Measurements from ENCODE around the gene RAI2. TPM values are rescaled to one million over a fixed set of nuclear protein-coding genes. Genes with fewer than 3 reads are reported as not detected.

RAI2 gene
- total and polyA plus RNA-seq, 2 experiments from 2014 or later: 0.83 to 0.99 TPM

- H3K4me3 Mint-ChIP-seq: no peak overlapping the region
- H3K27ac ChIP-seq (ENCODE audit: low read depth): no peak overlapping the region
- no peaks in the 10 kb centered on the region; the same call in 2 of the 3 replicates for H3K4me1 Mint-ChIP-seq
- no peak overlapping the region for H3K4me2 ChIP-seq
- H3K27ac Mint-ChIP-seq: no peak overlapping the region
- H3K36me3 Mint-ChIP-seq (ENCODE audit: low read depth): no peaks in the 10 kb centered on the region
- no peak overlapping the region for H3K4me3 ChIP-seq
- no peak overlapping the region for H2AFZ ChIP-seq
- TF ChIP-seq EZH2 (IDR thresholded peaks at IDR 0.05; ENCODE audit: low read depth, unreplicated experiment): no peak
- TF ChIP-seq ETS1 (IDR thresholded peaks at IDR 0.05): no peak
- TF ChIP-seq CREB1 (CRISPR knock-in tag; IDR thresholded peaks at IDR 0.05; ENCODE audit: low read depth): no peak
- H4K20me1 ChIP-seq (replicated peaks; ENCODE audit: insufficient read depth): no peaks in the 10 kb centered on the region
- peaks cover 4% of the 10 kb centered on the region for H3K27me3 Mint-ChIP-seq (ENCODE audit: insufficient read depth, low read depth, poor library complexity)
- H3K36me3 ChIP-seq (ENCODE audit: insufficient read depth): no peaks in the 10 kb centered on the region
- H3K4me1 ChIP-seq (ENCODE audit: insufficient read depth): no peaks in the 10 kb centered on the region
- H3K27me3 ChIP-seq (ENCODE audit: insufficient read depth): no peaks in the 10 kb centered on the region
- no peaks in the 10 kb centered on the region for H3K9me3 Mint-ChIP-seq
- no peak for DNase-seq (ENCODE audit: low spot score)
- no peak for ATAC-seq
- no peaks in the 10 kb centered on the region for H3K79me2 ChIP-seq (replicated peaks; ENCODE audit: insufficient read depth)
- no peaks in the 10 kb centered on the region for H3K9me2 ChIP-seq (ENCODE audit: insufficient read depth)
- H3F3A ChIP-seq (replicated peaks; ENCODE audit: low read depth): no peaks in the 10 kb centered on the region
Observed at GRCh38 chrX:17817251-17817650, 43.8 kb downstream of the RAI2 start.

- Mint-ChIP-seq H3K9me3 (no peaks in the 10 kb centered on the region), H3K4me3 (no peak overlapping the region), H3K27ac (no peak overlapping the region), H3K36me3 (ENCODE audit: low read depth) (no peaks in the 10 kb centered on the region), H3K4me1 (no peaks in the 10 kb centered on the region; the same call in 2 of the 3 replicates), H3K27me3 (ENCODE audit: insufficient read depth, low read depth, poor library complexity) (peaks cover 4% of the 10 kb centered on the region)
- Histone ChIP-seq H4K20me1 (replicated peaks; ENCODE audit: insufficient read depth) (no peaks in the 10 kb centered on the region), H3K4me1 (ENCODE audit: insufficient read depth) (no peaks in the 10 kb centered on the region), H3K4me2 (no peak overlapping the region), H3K4me3 (no peak overlapping the region), H3K9me2 (ENCODE audit: insufficient read depth) (no peaks in the 10 kb centered on the region), H3K27me3 (ENCODE audit: insufficient read depth) (no peaks in the 10 kb centered on the region), H2AFZ (no peak overlapping the region), H3K27ac (ENCODE audit: low read depth) (no peak overlapping the region), H3K79me2 (replicated peaks; ENCODE audit: insufficient read depth) (no peaks in the 10 kb centered on the region), H3F3A (replicated peaks; ENCODE audit: low read depth) (no peaks in the 10 kb centered on the region), H3K36me3 (ENCODE audit: insufficient read depth) (no peaks in the 10 kb centered on the region)
- no peak for ATAC-seq
- TF ChIP-seq ZNF331 (CRISPR knock-in tag; IDR thresholded peaks at IDR 0.05; ENCODE audit: low read depth) (no peak), ETS1 (IDR thresholded peaks at IDR 0.05) (no peak), REST (IDR thresholded peaks at IDR 0.05; ENCODE audit: unreplicated experiment) (no peak), CTCF (conservative IDR thresholded peaks at IDR 0.05; ENCODE audit: low read depth in 2 of 2) (no peak), JUNB (IDR thresholded peaks at IDR 0.05; ENCODE audit: unreplicated experiment) (no peak), STAT1 (IDR thresholded peaks at IDR 0.05; ENCODE audit: unreplicated experiment) (no peak), NANOG (IDR thresholded peaks at IDR 0.05; ENCODE audit: borderline replicate concordance) (no peak), CREB1 (CRISPR knock-in tag; IDR thresholded peaks at IDR 0.05; ENCODE audit: low read depth) (no peak)
- no peak for DNase-seq (ENCODE audit: low spot score)
Observed at GRCh38 chrX:17814557-17814956, 46.5 kb downstream of the RAI2 start.
